Stomach (tissue), 9 donors: ENCODE results near the gene SETDB2. TPM values are rescaled to one million over a fixed set of nuclear protein-coding genes. Genes with fewer than 3 reads are reported as not detected.
A peak's percentile ranks its signal among the peaks of the same experiment; 100 is the strongest.

Source experiments
- DNase-seq, 2 donors: peaks; one replicate each; pipeline versions ENCODE4 v3.0.0 to v3.0.0-alpha.2; 2013 to 2019
- H3K27ac ChIP-seq, 5 donors: fragments of 200-600 bp in 4 of 5; sonication (generic) in 4 of 5; one replicate each; pipeline ENCODE4 v1.5.1; 2013 to 2019; ENCODE audit warnings: mild to moderate bottlenecking in 1 of 5, moderate library complexity in 1 of 5
- H3K27me3 ChIP-seq, 3 donors: fragments of 200-600 bp; sonication (generic); one replicate each; pipeline ENCODE4 v1.5.1; 2017 to 2019; ENCODE audit warnings: mixed run types in 1 of 3
- H3K36me3 ChIP-seq, 4 donors: fragments of 200-600 bp; sonication (generic); 1 replicate in 3 of 4; 2 replicates in 1 of 4; pipeline ENCODE4 v1.5.1; 2016 to 2019
- H3K4me1 ChIP-seq, 4 donors: fragments of 200-600 bp; sonication (generic); one replicate each; pipeline ENCODE4 v1.5.1; 2016 to 2019
- H3K4me3 ChIP-seq, 4 donors: fragments of 200-600 bp; sonication (generic) in 3 of 4; one replicate each; pipeline ENCODE4 v1.5.1; 2016 to 2019; ENCODE audit warnings: mild to moderate bottlenecking in 1 of 4
- H3K9me3 ChIP-seq, 4 donors: fragments of 200-600 bp; sonication (generic); one replicate each; pipeline ENCODE4 v1.5.1; 2016 to 2019
- CTCF ChIP-seq, 7 experiments: fragments of 450-650 bp in 4 of 7; fragments of 200-600 bp in 3 of 7; sonication (generic) in 3 of 7; IDR thresholded peaks; one replicate each; pipeline ENCODE4 v1.5.1; 2016 to 2019; ENCODE audit warnings: antibody characterized with exemption in 7 of 7, control low read depth in 2 of 7, mild to moderate bottlenecking in 1 of 7
- EP300 ChIP-seq: sonication (generic); formaldehyde crosslinking; IDR thresholded peaks from one replicate; pipeline ENCODE4 v1.6.1; 2017; ENCODE audit warnings: antibody characterized with exemption
- POLR2A ChIP-seq, 4 donors: fragments of 450-650 bp; IDR thresholded peaks; one replicate each; pipeline ENCODE4 v1.6.1; 2016; ENCODE audit warnings: antibody characterized with exemption in 4 of 4, control low read depth in 2 of 4, mild to moderate bottlenecking in 1 of 4, moderate library complexity in 1 of 4
- POLR2AphosphoS5 ChIP-seq, 3 donors: sonication (generic); formaldehyde crosslinking; IDR thresholded peaks; one replicate each; pipeline ENCODE4 v1.6.1; 2016; ENCODE audit warnings: antibody characterized with exemption in 3 of 3
- WGBS, 5 donors: extraction: QIAGEN DNeasy Blood & Tissue Kit in 3 of 5; methylation state at CpG; one replicate each; pipeline versions ENCODE4 v1.1.5 to v1.1.7; 2013 to 2018; 5-methylcytosine and 5-hydroxymethylcytosine counted together
- intact Hi-C: fragments of 100-400 bp; cut with DNase I; formaldehyde crosslinking; loops from one replicate; pipeline ENCODE4 v1.15.1; 2023; ENCODE audit warnings: low total_unique reads
- polyA plus RNA-seq, 3 donors: library from polyadenylated mRNA; stranded (reverse); fragments of 200-250 nt; gene quantifications; one replicate each; pipeline ENCODE4 v1.2.3, GENCODE V29; 2013
- total RNA-seq, 5 donors: library from RNA; depleted of rRNA; stranded (reverse); fragments of >200 nt; gene quantifications; one replicate each; pipeline versions ENCODE4 v1.1.0 to v1.2.3, GENCODE V29; 2014 to 2016
- donor health status: healthy with polysubstance abuse.
- donor health status: Bipolar disorder and iron deficiency.
- donor health status: healthy.

SETDB2 gene
- total and polyA plus RNA-seq, 8 donors = 3.4 to 28.6 (median 7.3) TPM

GRCh38 chr13:49466292-49466838, 22.3 kb downstream of the SETDB2 start:
- intact Hi-C loops = no loop called here
- DNase-seq = peak in 1 of 2 donors; percentile 38
- peaks cover 25 to 81% (median 80%) of the 10 kb centered on the region in 4 donors for H3K36me3 ChIP-seq
- no peaks in the 10 kb centered on the region for H3K4me1 ChIP-seq
- TF ChIP-seq POLR2A (IDR thresholded peaks at IDR 0.05) (no peak), EP300 (no peak), CTCF (IDR thresholded peaks at IDR 0.05) (no peak), POLR2AphosphoS5 (IDR thresholded peaks at IDR 0.05) (no peak)
- no peaks in the 10 kb centered on the region for H3K27me3 ChIP-seq
- H3K9me3 ChIP-seq = peaks cover 0 to 16% (median 8%) of the 10 kb centered on the region in 4 donors
- WGBS, 5 donors = 50 to 69% (median 61%) methylated on average over 5 of the region's 5 CpGs
- H3K4me3 ChIP-seq = no peak overlapping the region
- peak overlapping the region in 2 of 5 donors; percentile 30 to 38 for H3K27ac ChIP-seq

- intact Hi-C loops = no loop called here
- TF ChIP-seq CTCF (IDR thresholded peaks at IDR 0.05) (no peak), POLR2A (IDR thresholded peaks at IDR 0.05) (no peak), EP300 (no peak), POLR2AphosphoS5 (IDR thresholded peaks at IDR 0.05) (no peak)
- Histone ChIP-seq H3K4me1 (no peaks in the 10 kb centered on the region), H3K9me3 (no peaks in the 10 kb centered on the region), H3K36me3 (peaks cover 14 to 87% (median 79%) of the 10 kb centered on the region in 4 donors), H3K27ac (no peak overlapping the region), H3K4me3 (no peak overlapping the region), H3K27me3 (no peaks in the 10 kb centered on the region)
- 21 to 59% (median 24%) methylated on average over 1 of the region's 1 CpG for WGBS, 5 donors
- no peak for DNase-seq
These were observed 28.1 kb downstream of the SETDB2 start for GRCh38 chr13:49472186-49472585.

- peaks cover 24 to 92% (median 85%) of the 10 kb centered on the region in 4 donors for H3K36me3 ChIP-seq
These were observed 32.5 kb downstream of the SETDB2 start for GRCh38 chr13:49476529-49476928.

GRCh38 chr13:49481788-49482187, 37.7 kb downstream of the SETDB2 start:
- H3K36me3 ChIP-seq = peaks cover 18 to 94% (median 93%) of the 10 kb centered on the region in 4 donors
- WGBS, 5 donors = 75 to 81% (median 80%) methylated on average over 5 of the region's 5 CpGs

More at GRCh38 chr13:49476529-49476928, 32.5 kb downstream of the SETDB2 start:
- H3K4me3 ChIP-seq = no peak overlapping the region
- 90 to 97% (median 94%) methylated on average over 7 of the region's 7 CpGs for WGBS, 5 donors
- no peak for TF ChIP-seq POLR2AphosphoS5 (IDR thresholded peaks at IDR 0.05)
- no peak for TF ChIP-seq POLR2A (IDR thresholded peaks at IDR 0.05)
- TF ChIP-seq CTCF (IDR thresholded peaks at IDR 0.05) = no peak
- no peak for TF ChIP-seq EP300
- no peak for DNase-seq
- H3K27ac ChIP-seq = no peak overlapping the region
- no peaks in the 10 kb centered on the region for H3K4me1 ChIP-seq
- intact Hi-C loops = no loop called here
- no peaks in the 10 kb centered on the region for H3K27me3 ChIP-seq
- H3K9me3 ChIP-seq = no peaks in the 10 kb centered on the region

More at GRCh38 chr13:49481788-49482187, 37.7 kb downstream of the SETDB2 start:
- no peak overlapping the region for H3K27ac ChIP-seq
- DNase-seq = no peak
- H3K9me3 ChIP-seq = no peaks in the 10 kb centered on the region
- no peaks in the 10 kb centered on the region for H3K27me3 ChIP-seq
- no peak overlapping the region for H3K4me3 ChIP-seq
- intact Hi-C loops = no loop called here
- H3K4me1 ChIP-seq = no peaks in the 10 kb centered on the region
- TF ChIP-seq POLR2AphosphoS5 (IDR thresholded peaks at IDR 0.05) (no peak), POLR2A (IDR thresholded peaks at IDR 0.05) (no peak), CTCF (IDR thresholded peaks at IDR 0.05) (no peak), EP300 (no peak)
